ENCODE data around the gene MRPS7.

- TF ChIP-seq ZNF26 (tag by site-specific recombination; IDR thresholded peaks at IDR 0.05) (no peak), CTCF (tag by site-specific recombination; IDR thresholded peaks at IDR 0.05) (no peak), GLIS2 (tag by site-specific recombination; IDR thresholded peaks at IDR 0.05) (no peak), YY1 (tag by site-specific recombination; IDR thresholded peaks at IDR 0.05) (0 out of 2 replicates have a peak, but pooled peaks have one; percentile 9), SCRT1 (tag by site-specific recombination; IDR thresholded peaks at IDR 0.05; ENCODE audit: borderline replicate concordance) (no peak), ZNF530 (tag by site-specific recombination; IDR thresholded peaks at IDR 0.05; ENCODE audit: low read depth) (no peak), ZNF837 (tag by site-specific recombination; IDR thresholded peaks at IDR 0.05) (no peak), ZNF518A (tag by site-specific recombination; conservative IDR thresholded peaks at IDR 0.05; ENCODE audit: low read depth) (no peak)
These were observed 28.2 kb downstream of the MRPS7 start for GRCh38 chr17:75289832-75290337.

Measured in HEK293 (cell line).